ES-I3 (cell line): Measurements from ENCODE around the gene GRID1.

ENCODE experiments used
- H3K36me3 ChIP-seq: 2 replicates; pipeline ENCODE4 v1.6.1; 2013; ENCODE audit warnings: mild to moderate bottlenecking, low read length, control low read depth, moderate library complexity; ENCODE audit not compliant: insufficient read depth
- H3K4me1 ChIP-seq: 2 replicates; pipeline ENCODE4 v1.6.1; 2013; ENCODE audit warnings: mild to moderate bottlenecking, control low read depth, low read length; ENCODE audit not compliant: insufficient read depth
- H3K9ac ChIP-seq: 2 replicates; pipeline ENCODE4 v1.6.1; 2013; ENCODE audit warnings: low read depth, mild to moderate bottlenecking, low read length, moderate library complexity
- H3K9me3 ChIP-seq: 2 replicates; pipeline ENCODE4 v1.6.1; 2013; ENCODE audit warnings: mild to moderate bottlenecking, low read length, moderate library complexity; ENCODE audit not compliant: control insufficient read depth, insufficient read depth

The GRID1 gene

GRCh38 chr10:85927952-85928665 lies 438.5 kb downstream of the GRID1 start:
- Histone ChIP-seq H3K9ac (no peak overlapping the region), H3K9me3 (no peaks in the 10 kb centered on the region), H3K4me1 (no peaks in the 10 kb centered on the region), H3K36me3 (no peaks in the 10 kb centered on the region)

- no peaks in the 10 kb centered on the region for H3K9me3 ChIP-seq
- H3K36me3 ChIP-seq, result no peaks in the 10 kb centered on the region
- H3K4me1 ChIP-seq, result no peaks in the 10 kb centered on the region
Observed at GRCh38 chr10:85926986-85927385, 439.6 kb downstream of the GRID1 start.

GRCh38 chr10:85926136-85926535 lies 440.5 kb downstream of the GRID1 start:
- Histone ChIP-seq H3K9me3 (no peaks in the 10 kb centered on the region), H3K4me1 (no peaks in the 10 kb centered on the region), H3K9ac (no peak overlapping the region), H3K36me3 (no peaks in the 10 kb centered on the region)

More at GRCh38 chr10:85926986-85927385, 439.6 kb downstream of the GRID1 start:
- H3K9ac ChIP-seq, result no peak overlapping the region

- H3K4me1 ChIP-seq, result no peaks in the 10 kb centered on the region
- no peaks in the 10 kb centered on the region for H3K36me3 ChIP-seq
- H3K9me3 ChIP-seq, result no peaks in the 10 kb centered on the region
- H3K9ac ChIP-seq, result no peak overlapping the region
Observed at GRCh38 chr10:85925201-85925750, 441.3 kb downstream of the GRID1 start.

- no peaks in the 10 kb centered on the region for H3K4me1 ChIP-seq
- no peak overlapping the region for H3K9ac ChIP-seq
- no peaks in the 10 kb centered on the region for H3K36me3 ChIP-seq
- H3K9me3 ChIP-seq, result no peaks in the 10 kb centered on the region
Observed at GRCh38 chr10:85924382-85925102, 442.1 kb downstream of the GRID1 start.

GRCh38 chr10:85922356-85923129 lies 444.1 kb downstream of the GRID1 start:
- Histone ChIP-seq H3K36me3 (no peaks in the 10 kb centered on the region), H3K4me1 (no peaks in the 10 kb centered on the region), H3K9me3 (no peaks in the 10 kb centered on the region), H3K9ac (no peak overlapping the region)

GRCh38 chr10:85921789-85922188 lies 444.8 kb downstream of the GRID1 start:
- H3K4me1 ChIP-seq, result no peaks in the 10 kb centered on the region
- no peaks in the 10 kb centered on the region for H3K36me3 ChIP-seq
- H3K9ac ChIP-seq, result no peak overlapping the region
- H3K9me3 ChIP-seq, result no peaks in the 10 kb centered on the region

- Histone ChIP-seq H3K36me3 (no peaks in the 10 kb centered on the region), H3K9me3 (no peaks in the 10 kb centered on the region), H3K4me1 (no peaks in the 10 kb centered on the region), H3K9ac (no peak overlapping the region)
Observed at GRCh38 chr10:85920311-85920710, 446.3 kb downstream of the GRID1 start.

GRCh38 chr10:85919491-85920021 lies 447.0 kb downstream of the GRID1 start:
- Histone ChIP-seq H3K4me1 (no peaks in the 10 kb centered on the region), H3K9me3 (no peaks in the 10 kb centered on the region), H3K36me3 (no peaks in the 10 kb centered on the region), H3K9ac (no peak overlapping the region)

- H3K9me3 ChIP-seq, result no peaks in the 10 kb centered on the region
- no peak overlapping the region for H3K9ac ChIP-seq
- H3K4me1 ChIP-seq, result no peaks in the 10 kb centered on the region
- H3K36me3 ChIP-seq, result no peaks in the 10 kb centered on the region
Observed at GRCh38 chr10:85918371-85918770, 448.2 kb downstream of the GRID1 start.

- H3K4me1 ChIP-seq, result no peaks in the 10 kb centered on the region
- H3K9ac ChIP-seq, result no peak overlapping the region
- H3K36me3 ChIP-seq, result no peaks in the 10 kb centered on the region
- H3K9me3 ChIP-seq, result no peaks in the 10 kb centered on the region
Observed at GRCh38 chr10:85917601-85918000, 449.0 kb downstream of the GRID1 start.

- Histone ChIP-seq H3K9me3 (no peaks in the 10 kb centered on the region), H3K9ac (no peak overlapping the region), H3K36me3 (no peaks in the 10 kb centered on the region), H3K4me1 (no peaks in the 10 kb centered on the region)
Observed at GRCh38 chr10:85916994-85917573, 449.5 kb downstream of the GRID1 start.

- no peaks in the 10 kb centered on the region for H3K4me1 ChIP-seq
- no peaks in the 10 kb centered on the region for H3K36me3 ChIP-seq
- H3K9me3 ChIP-seq, result no peaks in the 10 kb centered on the region
- H3K9ac ChIP-seq, result no peak overlapping the region
Observed at GRCh38 chr10:85916286-85916685, 450.3 kb downstream of the GRID1 start.

GRCh38 chr10:85915245-85915846 lies 451.2 kb downstream of the GRID1 start:
- Histone ChIP-seq H3K9ac (no peak overlapping the region), H3K4me1 (no peaks in the 10 kb centered on the region), H3K9me3 (no peaks in the 10 kb centered on the region), H3K36me3 (no peaks in the 10 kb centered on the region)
